ENCODE data around the gene CYRIA. TPM values are rescaled to one million over a fixed set of nuclear protein-coding genes. Genes with fewer than 3 reads are reported as not detected.
A peak's percentile ranks its signal among the peaks of the same experiment; 100 is the strongest.

The CYRIA gene
- total RNA-seq, 3 donors from 2014 or later (not counting 1 experiment from before 2014, with no cell fraction given): 37.4 to 54.8 (median 38.5) TPM

DNA sequence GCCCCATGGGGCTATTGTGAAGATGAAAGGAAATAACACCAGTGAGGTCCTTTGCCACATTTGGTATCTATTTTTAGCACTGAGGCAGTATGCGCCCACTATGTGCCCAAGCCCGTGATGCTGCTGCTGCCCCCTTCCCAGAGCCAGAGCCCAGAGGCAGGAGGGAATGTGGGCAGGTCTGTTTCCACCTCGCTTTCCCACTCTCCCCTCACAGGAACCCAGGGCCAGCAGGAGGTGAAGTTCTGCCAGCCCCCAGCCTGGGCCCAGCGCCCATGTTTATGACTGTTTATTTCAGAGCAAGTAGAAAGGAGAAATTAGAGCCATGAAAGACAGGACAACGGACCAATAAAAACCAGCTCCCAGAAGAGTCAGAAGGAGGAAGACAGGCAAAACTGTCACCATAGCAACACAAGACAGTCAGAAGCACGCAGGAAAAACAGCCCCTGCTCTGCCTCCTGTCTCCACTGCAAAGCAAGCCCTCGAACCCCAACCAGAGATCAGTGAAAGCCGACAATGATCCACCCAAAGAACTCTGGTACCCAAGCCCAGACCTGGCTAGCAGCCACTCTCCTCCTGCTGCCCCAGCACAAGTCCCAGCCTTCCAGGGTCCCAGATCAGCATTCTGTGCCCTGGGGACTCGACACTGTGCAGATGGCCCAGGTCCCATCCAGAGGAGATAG, 1.4 kb downstream of the CYRIA start:
- Histone ChIP-seq H3K4me3 (ENCODE audit: low read length) (peak overlapping the region; percentile 88), H3K27ac (ENCODE audit: low read length) (peak overlapping the region; percentile 87), H3K27me3 (ENCODE audit: control insufficient read depth, insufficient read depth, low read length) (no peaks in the 10 kb centered on the region), H3K9me3 (ENCODE audit: control insufficient read depth, insufficient read depth, low read length) (no peaks in the 10 kb centered on the region), H3K4me1 (ENCODE audit: control insufficient read depth, insufficient read depth, low read length) (peaks cover 62% of the 10 kb centered on the region), H3K36me3 (ENCODE audit: control insufficient read depth, insufficient read depth, low read length) (no peaks in the 10 kb centered on the region)
- 17% methylated on average over 9 of the region's 9 CpGs for WGBS (ENCODE audit: insufficient coverage)
- Mint-ChIP-seq H3K36me3 (no peaks in the 10 kb centered on the region), H3K4me3 (peak overlapping the region; percentile 89), H3K4me1 (peaks cover 68 to 76% of the 10 kb centered on the region in 2 donors), H3K9me3 (no peaks in the 10 kb centered on the region), H3K27ac (peak overlapping the region; percentile 93 to 97), H3K27me3 (ENCODE audit: low read depth in 2 of 2) (no peaks in the 10 kb centered on the region)
- intact Hi-C loops (cut with micrococcal nuclease): loop anchor here (5.0 kb wide), 1 partner anchor 37 kb away; no protein-coding TSS in a partner anchor
- TF ChIP-seq, protein P1, sequence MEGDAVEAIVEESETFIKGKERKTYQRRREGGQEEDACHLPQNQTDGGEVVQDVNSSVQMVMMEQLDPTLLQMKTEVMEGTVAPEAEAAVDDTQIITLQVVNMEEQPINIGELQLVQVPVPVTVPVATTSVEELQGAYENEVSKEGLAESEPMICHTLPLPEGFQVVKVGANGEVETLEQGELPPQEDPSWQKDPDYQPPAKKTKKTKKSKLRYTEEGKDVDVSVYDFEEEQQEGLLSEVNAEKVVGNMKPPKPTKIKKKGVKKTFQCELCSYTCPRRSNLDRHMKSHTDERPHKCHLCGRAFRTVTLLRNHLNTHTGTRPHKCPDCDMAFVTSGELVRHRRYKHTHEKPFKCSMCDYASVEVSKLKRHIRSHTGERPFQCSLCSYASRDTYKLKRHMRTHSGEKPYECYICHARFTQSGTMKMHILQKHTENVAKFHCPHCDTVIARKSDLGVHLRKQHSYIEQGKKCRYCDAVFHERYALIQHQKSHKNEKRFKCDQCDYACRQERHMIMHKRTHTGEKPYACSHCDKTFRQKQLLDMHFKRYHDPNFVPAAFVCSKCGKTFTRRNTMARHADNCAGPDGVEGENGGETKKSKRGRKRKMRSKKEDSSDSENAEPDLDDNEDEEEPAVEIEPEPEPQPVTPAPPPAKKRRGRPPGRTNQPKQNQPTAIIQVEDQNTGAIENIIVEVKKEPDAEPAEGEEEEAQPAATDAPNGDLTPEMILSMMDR (IDR thresholded peaks at IDR 0.05): no peak
- peak; percentile 48 to 66 (median 55) for ATAC-seq
- DNase-seq: peak; percentile 45 to 65

DNA sequence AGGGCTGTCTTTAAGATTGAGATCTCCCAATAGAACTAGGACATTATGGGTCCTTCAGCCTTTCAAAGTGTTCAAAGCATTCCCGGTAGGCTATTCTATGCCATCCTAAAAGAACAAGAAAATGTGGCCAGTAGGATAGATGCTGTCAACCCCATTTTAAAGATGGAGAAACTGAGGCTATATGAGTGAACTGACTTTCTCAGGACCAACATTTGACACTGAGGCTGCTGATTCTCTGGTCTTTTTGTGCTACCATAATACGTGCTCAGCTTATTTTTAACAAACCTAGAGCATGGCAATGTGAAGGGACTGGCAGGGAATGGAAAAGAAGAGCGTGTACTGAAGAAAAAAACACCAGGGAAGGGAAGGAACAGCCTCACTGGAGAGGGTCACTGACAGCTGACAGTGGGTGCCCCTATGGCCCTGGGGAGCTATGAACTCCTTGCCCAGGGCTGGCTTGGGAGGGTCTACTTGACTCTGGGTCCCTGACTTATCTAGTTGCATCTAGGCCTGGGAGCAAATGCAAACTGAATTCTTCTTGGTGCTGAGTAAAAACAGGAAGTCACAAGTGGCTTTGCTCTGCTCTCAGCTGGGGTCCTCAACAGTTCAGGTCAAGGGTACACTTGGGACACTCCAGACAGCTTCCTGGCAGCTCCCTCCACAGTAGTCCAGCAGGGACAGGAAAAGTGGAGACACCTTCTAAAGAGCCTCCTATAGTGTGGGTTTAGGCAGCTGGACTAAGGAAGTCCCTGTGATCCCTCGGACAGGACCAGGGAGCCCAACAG, 2.3 kb downstream of the CYRIA start:
- TF ChIP-seq, protein P1 (IDR thresholded peaks at IDR 0.05): no peak
- intact Hi-C loops (cut with micrococcal nuclease): loop anchor here (1.0 to 5.0 kb wide), 2 partner anchors 12 to 36 kb away; no protein-coding TSS in a partner anchor
- H3K9me3 Mint-ChIP-seq: no peaks in the 10 kb centered on the region
- H3K36me3 ChIP-seq (ENCODE audit: control insufficient read depth, insufficient read depth, low read length): no peaks in the 10 kb centered on the region
- no peaks in the 10 kb centered on the region for H3K27me3 ChIP-seq (ENCODE audit: control insufficient read depth, insufficient read depth, low read length)
- peak overlapping the region; percentile 89 for H3K4me3 Mint-ChIP-seq
- DNase-seq (peak; percentile 23 to 32), ATAC-seq (peak; percentile 13 to 26 (median 20))
- peaks cover 77 to 85% of the 10 kb centered on the region in 2 donors for H3K4me1 Mint-ChIP-seq
- H3K27ac Mint-ChIP-seq: peak overlapping the region; percentile 93 to 97
- no peaks in the 10 kb centered on the region for H3K27me3 Mint-ChIP-seq (ENCODE audit: low read depth in 2 of 2)
- 66% methylated on average over 4 of the region's 4 CpGs for WGBS (ENCODE audit: insufficient coverage)
- no peaks in the 10 kb centered on the region for H3K9me3 ChIP-seq (ENCODE audit: control insufficient read depth, insufficient read depth, low read length)
- peaks cover 69% of the 10 kb centered on the region for H3K4me1 ChIP-seq (ENCODE audit: control insufficient read depth, insufficient read depth, low read length)
- peak overlapping the region; percentile 88 for H3K4me3 ChIP-seq (ENCODE audit: low read length)
- peak overlapping the region; percentile 87 for H3K27ac ChIP-seq (ENCODE audit: low read length)
- no peaks in the 10 kb centered on the region for H3K36me3 Mint-ChIP-seq

DNA sequence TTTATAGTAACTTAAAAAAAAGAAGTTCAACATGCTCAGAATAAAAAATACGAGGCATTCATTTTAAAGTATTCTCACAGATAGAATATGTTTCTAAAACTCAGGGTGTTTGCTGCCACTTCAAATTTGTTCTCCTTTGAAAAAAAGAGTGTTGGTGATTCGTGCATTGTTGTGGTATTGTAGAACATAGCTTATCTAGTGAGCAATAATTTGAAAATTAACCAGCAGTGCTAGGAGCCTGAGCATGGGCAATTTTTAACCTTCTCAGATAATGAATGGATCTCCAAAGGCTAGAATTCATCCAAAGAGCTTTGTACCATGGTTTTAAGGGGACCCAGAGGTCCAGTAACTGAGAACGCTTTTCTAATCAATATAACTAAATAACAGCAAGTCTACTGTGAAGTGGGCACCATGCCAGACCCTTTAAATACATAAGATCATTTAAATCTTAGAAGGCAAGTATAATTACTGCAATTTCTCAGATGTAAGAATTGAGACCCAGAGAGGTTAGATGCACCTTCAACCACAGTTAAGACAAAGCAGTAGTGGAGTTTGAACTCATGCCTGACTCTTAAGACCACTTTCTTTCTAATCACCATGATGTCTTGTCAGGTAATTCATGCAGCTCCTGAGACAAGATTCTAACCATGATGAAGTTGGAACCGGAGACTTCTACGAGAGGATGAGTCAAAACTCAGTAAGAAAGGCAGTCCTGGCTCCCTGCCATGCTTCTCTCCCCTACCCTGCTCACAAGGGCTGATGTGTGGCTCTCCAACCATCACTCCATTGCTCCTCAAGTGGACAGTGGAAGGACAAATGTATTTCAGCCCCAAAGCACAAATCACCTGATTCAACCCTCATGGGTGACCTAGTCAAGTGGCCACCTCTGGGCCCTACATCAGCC, 3.4 kb downstream of the CYRIA start:
- 55% methylated on average over 3 of the region's 5 CpGs for WGBS (ENCODE audit: insufficient coverage)
- intact Hi-C loops (cut with micrococcal nuclease): loop anchor here (5.0 kb wide), 1 partner anchor 35 kb away; no protein-coding TSS in a partner anchor
- H3K4me1 ChIP-seq (ENCODE audit: control insufficient read depth, insufficient read depth, low read length): peaks cover 70% of the 10 kb centered on the region
- H3K36me3 Mint-ChIP-seq: no peaks in the 10 kb centered on the region
- peak overlapping the region; percentile 87 for H3K27ac ChIP-seq (ENCODE audit: low read length)
- no peak for ATAC-seq
- no peaks in the 10 kb centered on the region for H3K9me3 Mint-ChIP-seq
- H3K4me1 Mint-ChIP-seq: peaks cover 88 to 94% of the 10 kb centered on the region in 2 donors
- TF ChIP-seq, protein P1 (IDR thresholded peaks at IDR 0.05): no peak
- peak overlapping the region; percentile 93 to 97 for H3K27ac Mint-ChIP-seq
- no peaks in the 10 kb centered on the region for H3K27me3 ChIP-seq (ENCODE audit: control insufficient read depth, insufficient read depth, low read length)
- no peak overlapping the region for H3K4me3 ChIP-seq (ENCODE audit: low read length)
- no peaks in the 10 kb centered on the region for H3K9me3 ChIP-seq (ENCODE audit: control insufficient read depth, insufficient read depth, low read length)
- no peak for DNase-seq
- H3K27me3 Mint-ChIP-seq (ENCODE audit: low read depth in 2 of 2): no peaks in the 10 kb centered on the region
- peak overlapping the region; percentile 89 for H3K4me3 Mint-ChIP-seq
- no peaks in the 10 kb centered on the region for H3K36me3 ChIP-seq (ENCODE audit: control insufficient read depth, insufficient read depth, low read length)

Data from natural killer cell (primary cell).